GM12864 (cell line): ENCODE measurements around the gene UVRAG.

ENCODE experiments used
- DNase-seq: peaks from one replicate; pipeline ENCODE4 v3.0.0-alpha.2; 2011; ENCODE audit warnings: low read depth
- H3K4me3 ChIP-seq: 2 replicates; pipeline ENCODE4 v1.5.1; 2011; ENCODE audit warnings: mild to moderate bottlenecking, low read depth, low read length, control low read depth
- TF ChIP-seq, protein P1 (sequence below): IDR thresholded peaks from 2 replicates; pipeline ENCODE4 v1.5.1; 2011; ENCODE audit warnings: low read depth, mild to moderate bottlenecking, moderate library complexity, low read length, control low read depth, inconsistent platforms; ENCODE audit errors: missing control alignments

UVRAG gene

DNA sequence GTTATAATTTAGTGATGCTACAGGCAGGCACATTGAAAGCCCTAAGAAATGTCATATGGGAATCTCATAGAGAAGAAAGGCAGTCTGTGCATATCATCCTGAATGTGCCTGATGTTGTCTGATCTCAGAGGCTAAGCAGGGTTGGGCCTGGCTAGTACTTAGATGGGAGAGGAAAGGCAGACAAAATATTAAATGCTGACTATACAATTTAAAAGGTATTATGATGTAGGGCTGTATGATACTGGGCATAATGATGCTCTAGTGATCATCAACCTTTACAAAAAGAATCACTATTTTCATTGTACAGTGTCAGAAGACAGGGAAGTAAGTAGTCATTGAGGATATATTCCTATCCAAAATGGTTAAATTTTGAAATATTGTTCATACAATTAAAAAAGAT, 119.8 kb downstream of the UVRAG start:
- no peak overlapping the region for H3K4me3 ChIP-seq
- TF ChIP-seq, protein P1, sequence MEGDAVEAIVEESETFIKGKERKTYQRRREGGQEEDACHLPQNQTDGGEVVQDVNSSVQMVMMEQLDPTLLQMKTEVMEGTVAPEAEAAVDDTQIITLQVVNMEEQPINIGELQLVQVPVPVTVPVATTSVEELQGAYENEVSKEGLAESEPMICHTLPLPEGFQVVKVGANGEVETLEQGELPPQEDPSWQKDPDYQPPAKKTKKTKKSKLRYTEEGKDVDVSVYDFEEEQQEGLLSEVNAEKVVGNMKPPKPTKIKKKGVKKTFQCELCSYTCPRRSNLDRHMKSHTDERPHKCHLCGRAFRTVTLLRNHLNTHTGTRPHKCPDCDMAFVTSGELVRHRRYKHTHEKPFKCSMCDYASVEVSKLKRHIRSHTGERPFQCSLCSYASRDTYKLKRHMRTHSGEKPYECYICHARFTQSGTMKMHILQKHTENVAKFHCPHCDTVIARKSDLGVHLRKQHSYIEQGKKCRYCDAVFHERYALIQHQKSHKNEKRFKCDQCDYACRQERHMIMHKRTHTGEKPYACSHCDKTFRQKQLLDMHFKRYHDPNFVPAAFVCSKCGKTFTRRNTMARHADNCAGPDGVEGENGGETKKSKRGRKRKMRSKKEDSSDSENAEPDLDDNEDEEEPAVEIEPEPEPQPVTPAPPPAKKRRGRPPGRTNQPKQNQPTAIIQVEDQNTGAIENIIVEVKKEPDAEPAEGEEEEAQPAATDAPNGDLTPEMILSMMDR: no peak
- DNase-seq: no peak

DNA sequence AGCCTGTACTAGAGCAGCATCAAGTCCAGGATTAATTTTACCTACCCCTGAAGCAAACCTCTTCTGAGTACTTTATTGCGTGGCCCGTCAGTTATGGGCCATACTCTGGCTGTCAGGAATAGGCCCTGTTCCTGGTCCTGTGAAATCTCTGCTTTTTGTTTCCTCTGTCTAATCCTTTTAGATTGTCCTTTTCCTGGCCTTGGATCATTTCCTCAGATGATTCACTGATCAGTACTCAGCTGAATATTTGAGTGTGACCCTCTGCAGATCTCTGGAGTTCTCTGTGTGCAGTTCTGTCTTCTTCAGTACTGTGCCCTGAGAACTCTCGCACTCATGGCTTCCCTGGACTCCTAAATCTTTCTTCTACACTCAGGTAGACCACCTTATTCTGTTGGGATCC, 123.5 kb downstream of the UVRAG start:
- TF ChIP-seq, protein P1: no peak
- DNase-seq: no peak

DNA sequence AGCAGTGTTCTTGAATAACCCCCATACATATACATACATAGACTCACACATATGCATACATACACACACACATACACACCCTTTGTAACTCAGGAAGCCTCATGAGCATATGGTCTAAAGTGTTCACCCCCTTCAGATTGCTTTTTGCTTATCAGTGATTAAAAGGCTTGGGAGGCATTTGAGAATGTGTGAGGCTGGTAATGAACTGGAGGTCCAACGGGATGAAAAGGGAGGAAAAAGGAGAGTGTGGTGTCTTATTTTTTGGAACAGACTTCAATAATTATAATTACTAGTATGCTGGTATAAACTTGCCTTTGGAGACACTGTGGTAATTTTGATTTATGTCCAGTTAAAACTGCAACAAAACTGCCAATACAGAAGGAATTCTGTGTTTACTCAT, 124.5 kb downstream of the UVRAG start:
- TF ChIP-seq, protein P1: no peak
- no peak for DNase-seq
- H3K4me3 ChIP-seq: no peak overlapping the region

More for the DNA sequence above, 123.5 kb downstream of the UVRAG start:
- H3K4me3 ChIP-seq: no peak overlapping the region

DNA sequence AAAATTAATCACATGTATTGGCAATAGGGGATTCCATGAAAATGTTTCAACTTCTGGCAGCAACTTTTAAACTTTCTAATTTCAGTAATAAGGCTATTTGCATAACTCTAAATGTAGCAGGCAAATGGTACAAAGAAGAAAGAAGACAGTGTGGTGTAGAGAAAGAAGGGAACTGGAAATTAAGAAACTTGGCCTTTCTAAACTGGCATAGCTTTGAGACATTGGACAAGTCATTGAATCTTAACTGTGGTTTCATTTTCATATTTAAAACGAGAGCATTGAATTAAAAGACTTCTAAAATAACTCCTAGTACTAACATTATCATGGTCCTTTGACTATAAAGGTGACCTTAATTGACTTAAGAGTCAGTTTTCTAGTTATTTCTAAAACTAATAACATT, 125.0 kb downstream of the UVRAG start:
- no peak overlapping the region for H3K4me3 ChIP-seq
- TF ChIP-seq, protein P1: no peak
- peak; percentile 8 for DNase-seq

DNA sequence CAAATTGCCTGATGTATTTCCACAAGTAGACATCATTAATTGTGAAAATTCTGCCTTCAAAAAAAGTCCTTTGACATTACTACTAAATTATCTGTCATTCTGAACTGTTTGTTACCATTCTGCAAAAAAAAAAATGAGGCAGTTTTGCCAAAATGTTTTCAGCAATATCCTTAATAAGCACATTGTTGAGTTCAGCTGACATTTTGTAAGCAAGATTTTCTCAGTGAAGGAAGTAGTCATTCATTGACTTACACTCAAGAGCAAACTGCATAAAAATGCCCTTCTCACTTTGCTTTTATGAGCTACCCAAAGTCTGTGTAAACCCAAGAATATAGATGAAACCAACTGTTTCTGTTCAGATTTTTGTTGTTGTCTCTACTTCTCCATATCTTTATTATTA, 125.9 kb downstream of the UVRAG start:
- H3K4me3 ChIP-seq: no peak overlapping the region
- no peak for DNase-seq
- TF ChIP-seq, protein P1: no peak

DNA sequence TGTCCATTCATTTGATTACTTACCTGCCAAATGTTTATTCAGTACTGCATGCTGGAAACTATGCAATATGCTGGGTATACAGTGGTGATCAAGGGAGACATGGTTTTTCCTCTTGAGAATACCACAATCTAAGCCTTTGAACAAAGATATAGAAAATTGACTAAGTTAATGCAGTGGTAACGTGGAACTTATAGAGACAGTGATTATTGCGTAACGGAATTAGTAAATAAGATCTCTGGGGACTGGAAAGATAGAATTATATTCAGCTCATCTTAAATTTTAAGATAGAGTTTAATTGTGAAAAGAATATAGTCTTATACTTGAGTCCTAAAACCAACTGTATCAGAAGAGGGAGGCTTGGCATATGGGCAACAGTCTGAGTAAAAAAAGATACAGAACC, 129.5 kb downstream of the UVRAG start:
- H3K4me3 ChIP-seq: no peak overlapping the region
- no peak for DNase-seq
- TF ChIP-seq, protein P1: no peak

DNA sequence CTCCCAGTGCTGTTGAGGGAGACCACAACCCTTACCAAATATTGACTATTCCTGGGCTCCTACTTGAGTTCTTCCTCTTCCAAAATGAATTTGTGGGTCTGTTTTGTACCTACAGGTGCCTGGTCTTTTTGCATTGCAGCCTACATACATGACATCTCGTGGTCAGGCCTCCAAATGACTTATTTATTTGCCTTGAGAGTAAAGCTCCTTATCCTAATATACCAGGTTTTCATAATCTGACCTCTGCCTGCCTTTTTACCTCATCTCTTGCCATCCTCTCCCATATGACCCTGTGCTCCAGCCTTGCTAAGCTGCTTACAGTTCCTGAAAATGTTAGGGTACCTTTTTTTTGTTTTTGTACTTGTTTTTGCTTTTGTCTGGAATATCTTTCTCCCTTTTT, 130.4 kb downstream of the UVRAG start:
- DNase-seq: no peak
- TF ChIP-seq, protein P1: no peak
- no peak overlapping the region for H3K4me3 ChIP-seq
